ENCODE measurements around the gene EIF4G3.
"Not testable (repeated sequence)": the region's sequence is repeated elsewhere in the genome, so short reads cannot be mapped to it uniquely, and the experiment has no call there.

Gene EIF4G3

DNA sequence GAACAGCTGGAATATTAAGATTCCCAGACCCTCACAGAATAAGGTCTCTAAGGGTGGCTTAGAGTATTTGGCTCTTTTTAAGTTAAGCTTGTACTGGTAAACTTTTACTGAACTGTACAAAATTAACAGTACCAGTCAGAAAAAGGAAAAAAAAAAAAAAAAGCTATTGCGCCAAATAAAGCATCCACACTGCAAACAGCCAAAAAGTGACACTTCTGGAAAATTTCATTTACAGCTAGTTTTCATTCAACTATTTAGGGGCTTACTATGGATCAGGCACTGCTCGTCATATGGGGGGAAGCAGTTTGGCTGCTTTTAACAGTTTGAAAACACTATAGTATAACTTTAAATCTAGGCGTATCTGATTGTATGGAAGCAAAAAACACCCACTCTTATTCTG is 139.6 kb downstream of the EIF4G3 start:
- no peak for DNase-seq (ENCODE audit: extremely low read depth in 1 of 2, low read depth in 1 of 2)

- DNase-seq (ENCODE audit: extremely low read depth in 1 of 2, low read depth in 1 of 2) = no peak
These were observed 140.9 kb downstream of the EIF4G3 start for GRCh38 chr1:21035794-21036193.

- DNase-seq (ENCODE audit: extremely low read depth in 1 of 2, low read depth in 1 of 2) = no peak
These were observed 141.7 kb downstream of the EIF4G3 start for GRCh38 chr1:21034725-21035628.

DNA sequence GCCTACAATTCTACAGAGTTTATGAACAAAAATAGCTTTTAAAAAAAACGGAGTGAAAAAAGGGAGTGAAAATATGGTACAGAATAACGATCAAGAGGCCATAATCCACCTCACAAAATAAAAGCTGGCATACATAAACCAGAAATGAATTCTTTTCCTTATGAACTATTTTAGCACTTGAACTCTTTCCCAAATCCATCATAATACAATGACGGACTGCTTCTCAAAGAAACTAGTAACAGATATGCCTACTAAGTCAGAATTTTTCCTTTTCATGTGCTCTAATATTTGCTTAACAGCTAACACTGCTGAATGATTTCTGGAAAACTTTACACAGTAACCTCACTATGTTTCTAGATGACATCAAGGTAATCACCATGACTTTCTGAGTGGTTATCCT is 144.0 kb downstream of the EIF4G3 start:
- DNase-seq (ENCODE audit: extremely low read depth in 1 of 2, low read depth in 1 of 2) = no peak

GRCh38 chr1:21030181-21030580 is 146.5 kb downstream of the EIF4G3 start:
- DNase-seq (ENCODE audit: extremely low read depth in 1 of 2, low read depth in 1 of 2) = no peak

- DNase-seq (ENCODE audit: extremely low read depth in 1 of 2, low read depth in 1 of 2) = no peak
These were observed 148.1 kb downstream of the EIF4G3 start for GRCh38 chr1:21028520-21029145.

DNA sequence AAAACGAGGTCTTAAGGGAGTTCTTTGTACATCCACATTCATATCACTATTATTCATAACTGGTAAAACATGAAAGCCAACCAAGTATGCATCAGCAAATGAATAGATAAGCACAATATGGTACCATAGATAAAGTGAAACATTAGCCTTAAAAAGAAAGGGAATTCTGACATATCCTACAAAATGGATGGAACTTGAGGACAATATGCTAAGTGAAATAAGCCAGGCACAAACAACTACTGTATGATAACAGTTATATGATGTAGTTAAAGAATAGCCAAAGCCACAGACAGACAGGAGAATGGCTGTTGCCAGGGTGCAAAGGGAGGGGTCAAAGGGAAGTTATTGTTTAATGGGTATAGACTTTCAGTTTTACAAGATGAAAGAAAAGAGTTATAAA is 148.9 kb downstream of the EIF4G3 start:
- no peak for DNase-seq (ENCODE audit: extremely low read depth in 1 of 2, low read depth in 1 of 2)

DNA sequence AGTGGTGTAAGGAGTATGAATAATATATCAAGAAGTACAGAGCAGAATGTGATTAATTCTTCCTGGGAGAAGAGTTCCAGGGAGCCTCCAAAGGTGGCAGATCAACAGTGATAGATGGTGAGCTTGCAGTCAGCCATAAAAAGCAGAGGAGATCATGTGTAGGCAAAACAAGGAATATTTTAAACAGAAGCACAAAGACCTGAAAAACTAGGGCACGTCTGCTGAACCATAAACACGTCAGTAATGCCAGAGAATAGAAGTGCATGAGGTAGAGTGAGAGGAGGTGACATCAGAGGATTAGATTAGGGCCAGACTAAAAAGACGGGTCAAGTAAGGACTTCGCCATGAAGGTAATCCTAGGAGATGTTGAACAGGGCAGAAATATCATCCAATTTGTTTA is 151.8 kb downstream of the EIF4G3 start:
- DNase-seq (ENCODE audit: extremely low read depth in 1 of 2, low read depth in 1 of 2) = no peak

DNA sequence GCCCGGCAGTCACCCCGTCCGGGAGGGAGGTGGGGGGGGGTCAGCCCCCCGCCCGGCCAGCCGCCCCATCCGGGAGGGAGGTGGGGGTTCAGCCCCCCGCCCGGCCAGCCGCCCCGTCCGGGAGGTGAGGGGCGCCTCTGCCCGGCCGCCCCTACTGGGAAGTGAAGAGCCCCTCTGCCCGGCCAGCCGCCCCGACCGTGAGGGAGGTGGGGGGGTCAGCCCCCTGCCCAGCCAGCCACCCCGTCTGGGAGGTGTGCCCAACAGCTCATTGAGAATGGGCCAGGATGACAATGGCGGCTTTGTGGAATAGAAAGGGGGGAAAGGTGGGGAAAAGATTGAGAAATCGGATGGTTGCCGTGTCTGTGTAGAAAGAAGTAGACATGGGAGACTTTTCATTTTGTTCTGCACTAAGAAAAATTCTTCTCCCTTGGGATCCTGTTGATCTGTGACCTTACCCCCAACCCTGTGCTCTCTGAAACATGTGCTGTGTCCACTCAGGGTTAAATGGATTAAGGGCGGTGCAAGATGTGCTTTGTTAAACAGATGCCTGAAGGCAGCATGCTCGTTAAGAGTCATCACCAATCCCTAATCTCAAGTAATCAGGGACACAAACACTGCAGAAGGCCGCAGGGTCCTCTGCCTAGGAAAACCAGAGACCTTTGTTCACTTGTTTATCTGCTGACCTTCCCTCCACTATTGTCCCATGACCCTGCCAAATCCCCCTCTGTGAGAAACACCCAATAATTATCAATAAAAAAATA is 152.4 kb downstream of the EIF4G3 start:
- DNase-seq (ENCODE audit: extremely low read depth in 1 of 2, low read depth in 1 of 2) = not testable (repeated sequence)

DNA sequence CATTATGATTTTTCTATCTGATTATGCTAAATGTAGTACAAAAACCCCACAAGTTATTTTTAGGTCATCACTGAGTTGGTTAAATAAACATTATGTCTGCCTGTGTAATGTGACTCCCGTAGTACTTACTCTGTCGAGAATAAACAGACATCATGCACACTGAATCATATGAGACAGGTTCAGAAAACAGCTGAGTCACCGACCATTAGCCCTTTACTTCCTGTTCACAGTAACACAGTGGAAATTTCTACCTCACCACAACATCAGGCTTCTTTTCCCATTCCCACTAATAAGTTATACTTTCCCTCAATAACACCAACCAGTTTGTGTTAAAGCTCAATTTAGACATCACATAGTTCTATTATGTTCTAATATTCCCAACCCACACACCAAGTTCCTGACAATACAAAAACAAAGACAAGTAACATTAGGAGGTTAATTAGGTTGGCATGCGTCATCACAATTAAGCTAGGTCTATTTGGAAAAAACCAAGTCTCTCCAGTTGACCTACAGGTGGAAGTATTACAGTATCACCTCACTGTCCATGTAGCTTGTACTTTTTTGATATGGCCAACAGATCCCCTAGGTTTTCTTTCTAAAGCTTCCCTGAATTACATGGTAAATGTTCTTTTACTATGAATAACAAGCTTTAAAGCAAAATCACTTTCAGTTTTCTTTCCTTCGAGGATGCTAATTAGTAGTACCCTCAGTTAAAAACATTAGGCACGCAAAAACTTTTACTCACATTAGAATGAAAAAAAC is 154.2 kb downstream of the EIF4G3 start:
- peak in 1 of 2 donors; percentile 16 for DNase-seq (ENCODE audit: extremely low read depth in 1 of 2, low read depth in 1 of 2)

DNA sequence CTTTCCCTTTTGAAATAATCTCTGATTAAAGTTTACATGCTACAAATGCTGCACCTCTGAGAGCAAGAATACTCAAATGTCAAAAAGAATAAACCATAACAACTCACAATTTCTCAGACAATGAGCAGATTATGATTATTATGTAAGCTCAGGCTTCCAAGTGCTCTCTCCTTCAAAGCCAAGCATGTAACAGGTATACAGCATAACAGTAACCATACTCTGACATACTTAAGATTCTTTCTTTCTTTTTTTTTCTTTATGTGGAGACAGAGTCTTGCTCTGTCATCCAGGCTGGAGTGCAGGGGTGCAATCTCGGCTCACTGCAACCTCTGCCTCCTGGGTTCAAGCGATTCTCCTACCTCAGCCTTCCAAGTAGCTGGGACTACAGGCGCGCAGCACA is 155.4 kb downstream of the EIF4G3 start:
- no peak for DNase-seq (ENCODE audit: extremely low read depth in 1 of 2, low read depth in 1 of 2)

GRCh38 chr1:21020151-21020550 is 156.5 kb downstream of the EIF4G3 start:
- no peak for DNase-seq (ENCODE audit: extremely low read depth in 1 of 2, low read depth in 1 of 2)

GRCh38 chr1:21018673-21019072 is 158.0 kb downstream of the EIF4G3 start:
- DNase-seq (ENCODE audit: extremely low read depth in 1 of 2, low read depth in 1 of 2) = no peak

DNA sequence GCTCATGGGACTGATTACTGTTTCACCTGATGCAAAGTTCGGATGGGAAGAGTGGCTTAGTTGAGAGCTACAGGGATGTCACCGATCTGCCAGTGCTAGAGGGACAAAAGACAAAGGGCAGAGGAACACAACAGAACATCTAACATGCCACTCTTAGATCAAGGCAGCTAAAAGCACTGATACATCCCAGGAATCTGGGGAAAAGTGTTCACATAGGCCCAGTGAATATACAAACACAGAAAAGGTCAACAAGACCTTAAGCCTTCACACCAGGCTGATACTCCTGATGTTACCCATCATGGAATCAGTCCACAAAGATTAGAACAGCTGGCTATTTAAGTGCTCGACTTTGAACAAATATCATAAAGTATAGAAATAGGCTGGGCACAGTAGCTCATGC is 163.2 kb downstream of the EIF4G3 start:
- DNase-seq (ENCODE audit: extremely low read depth in 1 of 2, low read depth in 1 of 2) = no peak

- no peak for DNase-seq (ENCODE audit: extremely low read depth in 1 of 2, low read depth in 1 of 2)
These were observed 163.8 kb downstream of the EIF4G3 start for GRCh38 chr1:21012937-21013336.

- no peak for DNase-seq (ENCODE audit: extremely low read depth in 1 of 2, low read depth in 1 of 2)
These were observed 168.8 kb downstream of the EIF4G3 start for GRCh38 chr1:21007876-21008275.

GRCh38 chr1:21005466-21006239 is 171.0 kb downstream of the EIF4G3 start:
- no peak for DNase-seq (ENCODE audit: extremely low read depth in 1 of 2, low read depth in 1 of 2)

DNA sequence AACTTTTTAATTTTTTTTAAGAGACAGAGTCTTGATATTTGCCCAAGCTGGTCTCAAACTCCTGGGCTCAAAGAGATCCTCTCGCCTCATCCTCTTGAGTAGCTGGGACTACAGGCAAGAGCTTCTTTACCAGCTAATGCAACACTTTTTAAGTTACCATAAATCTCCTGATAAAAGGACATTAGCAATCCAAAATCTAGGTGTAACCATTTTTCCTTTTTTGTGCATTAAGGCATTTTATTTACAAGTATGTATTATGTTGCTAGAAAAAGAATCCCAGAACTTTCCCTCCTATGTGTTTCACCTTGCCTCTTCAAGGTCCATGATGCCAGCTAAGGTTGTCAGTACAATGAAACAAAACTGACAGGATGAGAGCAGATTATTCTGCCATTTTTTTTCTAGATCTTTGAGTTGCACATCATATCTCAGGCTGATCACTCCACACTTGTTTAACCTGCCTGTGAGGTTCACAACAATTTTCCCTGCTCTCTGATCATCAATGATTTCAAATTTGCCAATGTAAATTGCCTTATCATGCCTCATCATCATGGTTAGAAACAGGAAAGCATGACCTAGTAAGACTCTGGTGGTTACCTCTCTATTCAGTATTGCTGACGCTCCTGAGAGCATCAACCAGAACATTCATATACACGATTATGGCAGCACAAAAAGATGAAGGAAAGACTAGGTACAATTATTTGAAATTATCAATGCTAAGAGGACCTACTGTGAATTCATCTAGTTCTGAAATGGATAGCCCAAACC is 173.2 kb downstream of the EIF4G3 start:
- no peak for DNase-seq (ENCODE audit: extremely low read depth in 1 of 2, low read depth in 1 of 2)

- DNase-seq (ENCODE audit: extremely low read depth in 1 of 2, low read depth in 1 of 2) = no peak
These were observed 175.7 kb downstream of the EIF4G3 start for GRCh38 chr1:21001042-21001441.
